GM21619 (cell line): ENCODE measurements around the gene CABCOCO1.
"Not testable (repeated sequence)": the region's sequence is repeated elsewhere in the genome, so short reads cannot be mapped to it uniquely, and the experiment has no call there.

Experiments
- ATAC-seq: cut with Tn5 transposase; IDR thresholded peaks from one replicate; pipeline ENCODE4 v1.9.1; 2021; ENCODE audit not compliant: unreplicated experiment

Gene CABCOCO1

DNA sequence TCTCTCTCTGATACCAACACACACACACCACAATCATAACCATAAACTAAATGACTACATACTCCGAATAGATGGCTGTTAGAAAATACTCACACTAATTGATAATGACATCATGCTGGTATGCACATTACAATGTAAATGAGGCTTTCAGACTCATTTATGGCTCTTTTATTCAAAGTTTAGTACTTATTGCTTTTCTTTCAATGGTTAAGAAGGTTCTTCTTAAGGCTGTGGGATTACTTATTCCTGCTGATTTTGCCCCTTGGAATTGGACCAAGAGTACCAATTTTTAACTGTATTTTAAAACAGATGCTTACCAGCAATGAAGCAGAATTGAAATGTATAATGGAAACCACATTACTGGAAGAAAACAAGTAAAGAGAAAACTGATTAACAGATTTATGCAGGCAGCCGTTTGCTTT is 20.6 kb upstream of the CABCOCO1 start:
- ATAC-seq: no peak

DNA sequence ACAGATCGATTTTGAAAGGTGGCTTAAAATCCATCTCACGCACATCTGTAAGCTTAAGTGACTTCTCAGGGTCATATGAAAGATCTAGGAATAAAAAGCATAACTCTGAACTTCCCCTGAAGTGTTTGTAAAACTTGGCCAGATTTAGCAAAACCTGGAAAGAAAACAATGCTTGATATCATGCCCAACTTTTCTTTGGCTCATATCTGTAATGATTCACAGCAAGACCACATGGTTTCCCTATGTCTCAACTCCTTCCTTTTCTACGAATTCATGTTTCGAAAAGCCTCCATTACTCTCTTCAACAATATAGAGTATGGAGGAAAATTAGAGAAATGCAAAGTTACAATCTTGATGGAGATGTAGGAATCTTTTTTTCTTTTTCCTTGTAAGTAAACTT is 20.1 kb upstream of the CABCOCO1 start:
- ATAC-seq: no peak

DNA sequence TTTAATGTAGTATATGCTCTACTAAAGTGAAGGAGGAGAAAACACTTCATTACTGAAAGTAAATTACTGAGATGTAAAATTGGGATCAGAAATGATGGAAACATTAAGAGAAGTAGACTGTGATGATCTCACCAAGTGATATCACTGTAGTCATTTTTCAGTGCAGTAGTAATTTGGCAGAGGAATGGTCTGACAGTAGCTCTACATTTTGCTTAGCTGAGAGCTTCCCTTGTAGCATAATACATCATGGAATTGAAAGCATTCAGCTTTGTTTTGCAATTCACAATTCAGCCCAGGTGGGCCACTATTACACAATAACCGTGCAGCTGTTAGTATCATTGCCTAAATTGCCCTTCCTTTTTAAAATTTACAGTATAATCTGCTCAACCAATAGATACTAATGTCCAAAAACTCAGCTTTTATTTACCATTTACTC is 19.4 kb upstream of the CABCOCO1 start:
- no peak for ATAC-seq

DNA sequence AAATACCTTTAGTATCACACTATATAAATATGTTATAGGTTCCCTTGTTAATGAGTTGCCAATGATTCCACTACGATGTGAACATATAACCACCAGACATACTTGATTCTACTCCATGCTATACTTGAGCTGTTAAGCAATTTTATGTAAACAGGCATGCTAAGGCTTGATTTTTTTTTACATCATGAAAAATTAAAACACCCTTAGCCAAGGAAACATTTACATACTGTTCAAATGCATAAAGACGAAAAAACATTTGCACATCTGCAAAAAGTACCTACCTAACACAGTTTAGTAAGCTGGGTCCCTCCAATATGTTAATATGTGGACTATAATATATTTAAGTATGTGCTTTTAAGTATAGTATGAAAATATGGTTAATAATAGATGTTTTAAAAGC is 9.0 kb upstream of the CABCOCO1 start:
- ATAC-seq: no peak

DNA sequence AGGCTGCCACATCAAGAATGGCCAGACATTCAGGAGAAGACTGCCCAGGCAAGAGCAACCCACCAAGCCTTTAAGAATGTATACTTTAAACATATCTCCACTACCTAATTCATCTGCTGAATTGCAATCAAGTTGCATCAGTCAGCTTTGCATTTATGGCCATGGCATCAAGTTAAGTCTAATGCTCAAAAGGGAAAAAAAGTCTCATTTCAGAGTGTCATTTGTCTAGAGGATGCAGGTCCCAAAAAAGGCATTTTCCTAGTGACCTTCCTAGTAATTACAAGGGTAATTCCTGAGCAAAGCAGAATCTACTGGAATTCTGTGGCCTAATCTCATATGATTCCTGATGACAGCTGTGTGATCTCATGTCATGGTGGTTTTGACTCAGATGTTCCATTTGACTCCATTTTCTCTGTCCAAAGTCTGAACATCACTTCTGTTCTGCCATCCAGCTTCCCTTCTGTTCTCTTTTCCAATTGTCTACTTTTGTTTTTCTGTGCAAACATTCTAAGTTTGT is 7.3 kb upstream of the CABCOCO1 start:
- ATAC-seq: no peak

DNA sequence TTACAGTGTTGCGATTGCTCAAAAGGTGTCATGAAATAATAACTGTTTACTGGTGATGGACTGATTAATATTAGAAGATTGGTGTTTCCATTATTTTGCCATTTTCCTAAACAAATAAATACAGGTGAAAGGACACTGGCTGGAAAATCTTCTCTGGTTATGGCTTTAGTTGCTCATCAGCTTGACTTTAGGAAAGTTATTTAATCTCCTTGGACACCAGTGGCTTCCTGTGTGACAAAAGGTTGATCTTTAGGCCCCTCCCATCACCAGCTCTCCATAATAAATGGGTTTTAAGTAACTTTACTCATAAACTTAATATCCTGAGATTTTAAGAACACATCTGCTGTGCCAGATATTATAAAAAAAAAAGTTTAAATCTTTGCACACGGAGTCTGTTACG is 737 bp downstream of the CABCOCO1 start:
- no peak for ATAC-seq

DNA sequence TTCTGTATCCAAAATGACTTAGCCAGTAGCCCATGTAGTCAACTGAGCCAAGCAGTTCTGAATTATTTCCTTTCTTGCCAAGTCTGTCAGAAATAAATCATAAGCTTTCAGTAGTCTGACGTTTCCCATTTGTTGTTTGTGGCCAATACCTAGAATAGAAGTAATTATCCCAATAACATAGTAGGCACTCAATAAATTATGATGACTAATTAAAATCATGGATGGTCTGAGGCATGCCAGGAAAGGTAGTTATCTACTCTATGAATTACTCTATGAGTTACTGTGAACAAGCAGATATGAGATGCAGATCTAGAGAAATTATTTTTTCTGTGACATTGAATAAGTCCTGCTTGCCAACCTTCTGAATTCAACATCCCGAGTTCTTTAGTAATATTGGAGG is 2.3 kb downstream of the CABCOCO1 start:
- ATAC-seq: no peak

DNA sequence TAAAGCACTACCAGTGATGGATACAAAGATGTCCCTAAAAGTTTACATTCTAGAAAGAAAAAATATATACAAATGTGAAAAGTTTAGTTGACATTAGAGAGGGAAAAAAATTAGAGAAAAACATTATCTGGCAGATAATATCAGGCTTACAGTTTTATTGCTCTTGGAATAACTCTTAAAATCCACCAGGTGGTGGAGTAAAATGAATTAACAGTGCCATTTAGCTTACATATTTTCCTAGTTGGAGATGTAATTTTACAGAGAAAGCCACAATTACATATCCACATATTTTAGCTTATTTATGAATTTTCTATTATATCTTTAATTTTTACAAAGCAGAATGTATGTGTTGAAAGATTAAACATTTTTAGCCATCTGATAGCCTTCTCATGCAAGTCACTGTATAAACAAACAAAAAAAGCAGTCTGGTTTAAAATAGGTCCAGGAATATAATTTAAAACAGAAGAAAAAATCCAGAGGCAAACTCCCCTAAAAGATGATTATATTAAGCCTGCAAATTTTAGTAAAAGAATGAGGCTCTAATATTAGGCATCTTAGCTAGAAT is 6.5 kb downstream of the CABCOCO1 start:
- no peak for ATAC-seq

DNA sequence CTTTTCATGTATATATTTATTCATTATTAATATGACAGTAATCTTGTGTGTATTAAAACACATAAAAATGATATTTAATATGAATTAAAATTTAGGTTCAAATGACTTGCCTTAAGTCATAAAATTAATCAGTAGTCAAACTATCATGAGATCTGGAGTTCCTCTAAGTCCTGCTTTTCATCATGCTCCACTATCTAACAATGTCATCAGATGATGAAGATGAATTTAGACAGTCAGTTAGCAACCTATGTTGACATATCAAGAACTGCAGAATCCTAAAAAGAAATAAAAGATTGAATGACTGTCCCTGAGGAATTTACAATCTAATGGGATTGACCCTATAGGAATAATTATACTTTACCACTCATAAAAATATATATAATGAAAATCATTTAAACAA is 7.1 kb downstream of the CABCOCO1 start:
- no peak for ATAC-seq

DNA sequence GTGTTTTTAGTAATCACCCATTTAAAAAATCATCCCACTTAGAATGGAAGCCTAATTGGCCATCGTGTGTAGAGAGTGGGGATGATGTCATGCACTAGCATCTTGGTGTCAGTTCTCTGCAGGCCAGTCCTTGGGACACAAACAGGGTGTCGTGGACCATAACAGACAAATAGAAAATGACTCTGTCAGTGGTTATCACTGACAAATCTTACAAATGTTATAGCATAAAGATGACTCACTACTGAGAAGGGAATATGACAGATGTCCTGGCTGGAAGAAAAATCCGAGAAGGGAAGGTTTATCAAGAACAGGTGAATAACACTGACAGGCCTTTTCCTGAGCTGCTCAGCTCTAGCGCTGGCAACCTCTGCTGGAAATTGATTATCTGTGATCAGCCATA is 10.6 kb downstream of the CABCOCO1 start:
- ATAC-seq: no peak

DNA sequence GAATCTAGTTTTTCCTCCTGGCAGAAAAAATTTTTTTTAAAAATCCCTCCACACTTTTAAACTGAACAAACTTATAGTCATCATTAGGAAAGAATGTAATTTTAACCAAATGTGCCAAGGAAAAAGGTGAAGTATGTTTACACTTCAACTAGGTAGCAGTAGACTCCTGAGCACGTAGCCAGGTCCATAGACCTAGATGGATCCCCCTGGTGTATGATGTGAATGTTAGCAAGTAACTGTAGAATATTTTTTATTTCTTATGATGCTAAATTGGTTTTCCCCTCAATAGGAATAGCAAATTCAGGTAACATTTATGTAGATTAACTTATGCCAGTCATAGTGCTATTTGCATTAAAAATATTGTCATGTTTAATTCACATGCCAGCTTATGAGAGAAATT is 19.6 kb downstream of the CABCOCO1 start:
- ATAC-seq: no peak

DNA sequence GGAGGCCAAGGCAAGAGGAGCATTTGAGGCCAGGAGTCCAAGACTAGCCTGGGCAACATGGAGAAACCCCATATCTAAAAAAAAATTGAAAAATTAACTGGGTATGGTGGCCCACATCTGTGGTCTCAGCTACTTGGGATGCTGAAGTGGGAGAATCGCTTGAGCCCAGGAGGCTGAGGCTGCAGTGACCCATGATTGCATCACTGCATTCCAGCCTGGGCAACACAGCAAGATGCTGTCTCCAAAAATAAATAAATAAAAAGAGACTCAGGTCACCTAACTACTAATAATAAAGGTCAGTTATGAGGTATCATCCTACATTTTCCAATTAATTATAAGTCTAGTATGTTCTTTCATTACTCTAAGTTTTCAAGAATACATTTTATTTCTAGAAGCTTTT is 20.6 kb downstream of the CABCOCO1 start:
- no peak for ATAC-seq

DNA sequence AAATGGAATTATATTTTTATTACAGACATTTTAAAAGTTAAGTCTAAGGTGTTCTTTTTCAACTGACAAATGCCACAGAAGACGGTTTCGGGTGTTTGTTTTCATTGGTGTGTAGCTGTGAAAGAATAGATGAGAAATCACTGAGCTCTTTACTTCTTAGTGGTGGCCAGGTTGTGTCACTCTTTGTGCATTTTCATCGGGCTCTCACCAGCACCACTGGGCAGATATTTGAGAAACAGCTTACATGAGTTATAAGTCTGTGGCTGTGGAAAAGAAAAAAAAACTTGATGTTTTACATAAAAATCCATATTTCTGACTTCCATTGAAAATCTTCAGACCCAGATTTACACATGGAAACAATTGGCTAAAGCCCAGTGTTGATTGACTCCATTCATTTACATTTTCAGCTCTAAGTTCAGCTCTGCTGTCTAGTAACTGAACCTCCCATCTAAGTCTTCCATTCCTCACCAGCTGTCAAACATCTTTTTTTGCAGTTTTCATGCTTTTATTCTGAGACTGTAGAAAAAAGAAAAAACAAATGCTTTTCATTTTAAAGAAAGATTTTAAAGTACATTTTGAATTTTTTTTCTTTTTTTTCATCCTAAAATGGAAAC is 22.3 kb downstream of the CABCOCO1 start:
- no peak for ATAC-seq

DNA sequence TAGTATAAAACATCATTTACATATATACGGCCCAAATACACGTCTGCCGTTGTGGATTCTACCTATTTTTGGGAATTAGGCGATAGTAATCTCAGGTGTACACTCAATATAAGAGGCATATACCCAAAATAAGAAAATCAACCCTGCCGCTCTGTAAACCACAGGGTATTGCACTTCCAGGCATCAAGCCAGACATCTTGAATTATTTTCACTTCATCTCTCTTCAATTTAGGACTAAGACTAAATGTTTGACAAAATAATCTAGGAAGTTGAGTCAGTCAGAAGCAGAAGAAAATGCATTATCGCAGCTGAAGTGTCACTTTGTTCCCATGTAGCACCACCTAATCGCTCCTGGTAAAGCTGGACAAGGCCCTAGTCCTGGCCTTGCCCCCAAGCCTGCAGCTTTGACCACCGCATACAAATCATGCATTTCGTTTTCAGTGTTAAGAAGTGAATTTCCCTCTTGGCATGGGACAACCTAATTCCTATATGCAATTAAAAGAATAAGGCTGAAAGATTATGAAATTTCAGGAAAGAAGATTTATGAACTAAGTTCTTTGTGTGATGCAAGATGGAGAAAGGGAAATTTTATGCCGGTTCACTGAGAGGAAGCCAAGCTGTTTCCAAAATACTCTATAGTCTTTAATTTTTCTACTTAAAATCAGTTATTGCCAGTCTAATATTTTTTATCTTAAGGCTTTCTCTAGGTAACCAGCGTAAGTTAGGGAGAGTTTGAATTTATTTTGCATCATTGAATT is 26.0 kb downstream of the CABCOCO1 start:
- no peak for ATAC-seq

DNA sequence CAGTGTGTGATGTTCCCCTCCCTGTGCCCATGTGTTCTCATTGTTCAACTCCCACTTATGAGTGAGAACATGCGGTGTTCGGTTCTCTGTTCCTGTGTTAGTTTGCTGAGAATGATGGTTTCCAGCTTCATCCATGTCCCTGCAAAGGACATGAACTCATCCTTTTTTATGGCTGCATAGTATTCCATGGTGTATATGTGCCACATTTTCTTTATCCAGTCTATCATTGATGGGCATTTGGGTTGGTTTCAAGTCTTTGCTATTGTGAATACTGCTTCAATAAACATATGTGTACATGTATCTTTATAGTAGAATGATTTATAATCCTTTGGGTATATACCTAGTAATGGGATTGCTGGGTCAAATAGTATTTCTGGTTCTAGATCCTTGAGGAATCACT is 28.9 kb downstream of the CABCOCO1 start:
- not testable (repeated sequence) for ATAC-seq

DNA sequence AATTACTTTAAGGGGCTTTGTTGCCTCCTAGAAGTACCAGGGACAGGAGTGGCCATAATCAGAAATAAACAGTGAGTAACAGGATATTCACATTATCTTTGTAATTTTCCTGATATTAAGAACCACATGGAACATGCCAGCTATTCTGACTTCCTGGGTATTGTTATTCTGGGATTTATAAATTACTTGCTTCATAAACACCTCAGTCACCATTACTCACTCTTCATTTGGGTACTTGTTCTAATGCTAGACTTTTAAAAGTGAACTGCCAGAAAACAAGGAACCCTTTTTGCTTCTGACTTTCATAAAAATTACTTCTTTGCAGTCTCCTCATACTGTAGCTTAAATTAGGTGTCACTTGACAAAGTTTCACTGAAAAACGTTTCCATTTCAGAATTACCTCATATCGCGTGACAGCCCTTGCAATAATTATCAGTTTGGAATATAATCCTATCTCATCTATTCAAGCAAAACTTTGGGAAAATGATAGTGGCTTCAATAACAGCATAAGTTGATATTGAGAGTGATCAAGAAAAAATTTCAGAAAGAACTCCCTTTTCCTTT is 29.8 kb downstream of the CABCOCO1 start:
- ATAC-seq: no peak

DNA sequence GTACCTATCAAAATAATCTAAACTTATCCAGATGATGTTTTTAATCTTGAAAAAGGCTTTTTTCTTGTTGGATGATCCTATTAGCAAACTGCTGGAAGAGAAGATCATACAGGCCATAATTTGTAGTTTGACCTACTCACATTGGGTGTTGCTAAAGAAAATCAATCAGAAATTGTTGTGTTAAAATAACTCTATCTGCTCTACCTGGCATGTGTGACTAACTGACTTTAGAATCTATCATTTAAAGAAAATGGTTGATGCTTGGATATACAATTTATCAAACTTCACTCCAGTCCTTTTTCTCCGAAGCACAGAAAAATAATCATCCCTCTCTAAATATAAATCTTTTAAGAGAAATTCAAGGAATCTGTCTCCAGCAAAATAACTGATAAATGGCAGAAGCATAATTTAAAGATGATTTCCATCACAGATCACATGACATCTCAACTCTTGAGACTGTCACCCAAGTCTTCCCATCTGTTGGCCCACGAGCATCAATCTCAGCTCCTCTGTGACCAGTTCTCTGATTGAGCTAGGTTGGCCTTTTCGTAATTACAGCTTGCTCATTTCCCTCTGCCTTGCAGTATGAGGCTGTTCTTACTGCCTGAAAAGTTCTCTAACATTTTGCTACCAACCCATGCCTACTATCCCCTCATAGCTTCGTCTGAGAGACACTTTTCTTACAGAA is 36.4 kb downstream of the CABCOCO1 start:
- no peak for ATAC-seq

DNA sequence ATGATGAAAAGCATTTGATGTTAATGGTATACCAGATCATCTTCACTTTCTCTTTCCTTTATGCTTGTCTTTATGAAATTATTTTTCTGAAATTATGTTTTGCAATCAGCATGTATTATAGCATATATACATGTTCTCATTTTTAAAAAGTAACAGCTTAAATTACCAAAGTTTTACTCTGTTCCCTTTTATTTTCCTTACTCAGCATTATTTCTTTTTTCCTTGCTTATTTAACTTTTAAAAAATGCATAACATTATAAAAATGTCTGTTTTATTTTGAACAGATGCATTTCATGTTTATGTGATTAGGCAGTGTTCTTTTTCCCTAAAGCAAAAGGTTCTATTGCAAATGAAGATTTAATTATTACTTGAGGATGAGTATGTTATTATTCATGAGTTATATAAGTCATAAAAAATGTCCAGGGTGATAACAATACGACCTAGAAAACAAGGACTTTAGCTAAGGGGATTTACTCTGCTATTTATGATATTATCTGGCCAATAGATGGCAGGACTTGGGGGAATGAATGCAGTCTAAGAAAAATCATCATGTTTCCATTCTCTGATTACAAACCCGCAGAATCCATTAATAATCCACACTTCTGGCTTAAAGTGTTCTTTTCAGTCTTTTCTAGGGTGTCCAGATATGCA is 38.5 kb downstream of the CABCOCO1 start:
- ATAC-seq: no peak

DNA sequence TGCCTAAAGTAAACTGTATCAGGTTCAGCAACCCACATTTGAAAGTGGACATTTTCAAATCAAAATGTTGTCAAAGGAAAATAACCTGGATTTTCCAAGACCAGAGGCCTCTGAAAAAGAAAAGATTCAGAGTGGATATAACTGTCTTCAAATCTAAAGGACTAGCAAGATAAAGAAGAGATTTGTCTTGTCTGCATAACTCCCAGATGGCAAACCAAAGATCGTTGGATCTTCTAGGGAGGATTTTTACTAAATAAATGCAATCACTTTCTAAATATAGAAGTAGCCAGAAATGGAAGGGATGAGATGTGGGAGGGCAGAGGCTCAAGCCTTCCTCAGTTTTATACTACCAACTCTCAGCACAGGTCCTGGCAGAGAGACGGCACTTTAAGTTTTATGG is 39.0 kb downstream of the CABCOCO1 start:
- no peak for ATAC-seq

DNA sequence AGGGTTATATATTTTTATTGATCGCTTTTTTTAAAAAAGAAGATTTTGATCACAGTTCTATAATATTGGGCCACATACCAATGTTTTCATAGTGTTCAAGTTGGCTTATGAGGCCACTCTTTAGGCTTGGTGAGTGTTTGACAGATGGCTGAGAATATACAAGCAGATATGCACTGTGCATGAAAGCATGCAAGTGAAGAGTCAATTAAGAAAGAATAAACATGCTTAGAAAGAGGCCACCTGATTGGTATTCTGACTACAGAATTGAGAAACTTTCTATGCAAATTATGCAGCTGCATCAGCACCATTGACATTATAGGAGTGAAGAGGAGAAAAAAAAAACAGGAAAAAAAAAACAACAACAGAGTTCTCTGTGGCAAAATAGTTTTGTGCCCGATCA is 39.9 kb downstream of the CABCOCO1 start:
- no peak for ATAC-seq
